ENCODE measurements around the gene DCT. TPM values are rescaled to one million over a fixed set of nuclear protein-coding genes. Genes with fewer than 3 reads are reported as not detected.

Gene DCT
- total and polyA plus RNA-seq, 2 of the 8 experiments (the other 6 are each of a cell fraction or from before 2014, with no cell fraction given), result 0.02 TPM; not detected in 1

GRCh38 chr13:94399812-94400211 is 79.7 kb downstream of the DCT start (continued):
- TF ChIP-seq GTF2F1 (IDR thresholded peaks at IDR 0.05; ENCODE audit: borderline replicate concordance, low read depth, low read length) (no peak), SP2 (IDR thresholded peaks at IDR 0.05; ENCODE audit: low read length) (no peak), POU5F1 (IDR thresholded peaks at IDR 0.05; ENCODE audit: low read depth, low read length) (no peak), BACH1 (IDR thresholded peaks at IDR 0.05; ENCODE audit: low read length) (no peak), JUN (IDR thresholded peaks at IDR 0.05; ENCODE audit: low read depth, low read length) (no peak), RAD21 (IDR thresholded peaks at IDR 0.05 in 1 of 2, conservative IDR thresholded peaks at IDR 0.05 in 1 of 2; ENCODE audit: low read depth in 2 of 2, low read length in 2 of 2) (no peak)

Data from H1 (cell line).